PC-9 (cell line): ENCODE data around the gene LPCAT2. TPM values are rescaled to one million over a fixed set of nuclear protein-coding genes. Genes with fewer than 3 reads are reported as not detected.

Experiments
- BruUV-seq: library from RNA; stranded (reverse); fragments of 400-500 nt; replicated peaks from 2 replicates; lab custom pipeline; 2021; lab: Mats Ljungman, UMichigan
- CTCF ChIA-PET: fragments of 300-600 bp; sonication (Branson Sonifier 250); formaldehyde crosslinking; loops from one replicate; lab custom pipeline; 2022; ENCODE audit warnings: antibody characterized with exemption; lab: Charles Lee
- POLR2A ChIA-PET: fragments of 300-600 bp; sonication (Branson Sonifier 250); formaldehyde crosslinking; loops from one replicate; lab custom pipeline; 2022; ENCODE audit warnings: antibody characterized with exemption; ENCODE audit not compliant: unreplicated experiment; lab: Charles Lee
- DNase-seq, 2 experiments: peaks; one replicate each; pipeline versions ENCODE4 v3.0.0 to v3.0.0-alpha.2; 2015 to 2022; ENCODE audit warnings: mixed read lengths in 1 of 2
- H2AFZ ChIP-seq: fragments of 200-600 bp; sonication (generic); 2 replicates; pipeline ENCODE4 v1.8.1; 2017; ENCODE audit warnings: antibody characterized with exemption
- H3F3A ChIP-seq: fragments of 200-600 bp; sonication (generic); 2 replicates; pipeline ENCODE4 v1.8.1; 2017; ENCODE audit warnings: antibody characterized with exemption, mild to moderate bottlenecking, low read depth; ENCODE audit not compliant: insufficient read depth
- H3K27ac ChIP-seq: fragments of 200-600 bp; sonication (generic); 2 replicates; pipeline ENCODE4 v1.6.1; 2016; ENCODE audit warnings: mixed run types
- H3K27me3 ChIP-seq: fragments of 200-600 bp; sonication (generic); 2 replicates; pipeline ENCODE4 v1.6.1; 2016; ENCODE audit warnings: low read depth, mixed run types; ENCODE audit not compliant: insufficient read depth
- H3K36me3 ChIP-seq: fragments of 200-600 bp; sonication (generic); 2 replicates; pipeline ENCODE4 v1.6.1; 2016; ENCODE audit warnings: low read depth, mixed run types
- H3K4me1 ChIP-seq: fragments of 200-600 bp; sonication (generic); replicated peaks from 2 replicates; pipeline ENCODE4 v1.6.1; 2016; ENCODE audit warnings: mixed run types; ENCODE audit not compliant: insufficient read depth
- H3K4me2 ChIP-seq: fragments of 200-600 bp; sonication (generic); 2 replicates; pipeline ENCODE4 v1.6.1; 2017; ENCODE audit warnings: mixed run types
- H3K4me3 ChIP-seq: fragments of 200-600 bp; sonication (generic); 2 replicates; pipeline ENCODE4 v1.6.1; 2016; ENCODE audit warnings: mixed run types
- H3K79me2 ChIP-seq: fragments of 200-600 bp; sonication (generic); 2 replicates; pipeline ENCODE4 v1.6.1; 2017; ENCODE audit warnings: low read depth, mixed run types
- H3K9me2 ChIP-seq: fragments of 200-600 bp; sonication (generic); 2 replicates; pipeline ENCODE4 v1.8.1; 2017; ENCODE audit warnings: mild to moderate bottlenecking; ENCODE audit not compliant: insufficient read depth
- H3K9me3 ChIP-seq: fragments of 200-600 bp; sonication (generic); 2 replicates; pipeline ENCODE4 v1.8.1; 2016; ENCODE audit warnings: low read depth; ENCODE audit not compliant: insufficient read depth
- H4K20me1 ChIP-seq: fragments of 200-600 bp; sonication (generic); 2 replicates; pipeline ENCODE4 v1.8.1; 2017; ENCODE audit not compliant: insufficient read depth
- EZH2 ChIP-seq: fragments of 200-600 bp; sonication (generic); IDR thresholded peaks from 2 replicates; pipeline ENCODE4 v1.8.0; 2017; ENCODE audit warnings: antibody characterized with exemption, low read depth
- intact Hi-C: fragments of 100-400 bp; cut with micrococcal nuclease; formaldehyde crosslinking; loops from one replicate; pipeline ENCODE4 v1.10.0; 2022; ENCODE audit not compliant: unreplicated experiment
- total RNA-seq: library from RNA; stranded (reverse); gene quantifications from 2 replicates; pipeline ENCODE4 v1.2.3, GENCODE V29; 2021
- TF ChIP-seq, protein P1 (sequence below): fragments of 200-600 bp; sonication (generic); conservative IDR thresholded peaks from 2 replicates; pipeline ENCODE4 v1.6.1; 2017; ENCODE audit warnings: mixed run types, antibody characterized with exemption, mild to moderate bottlenecking, moderate library complexity

Gene LPCAT2
- total RNA-seq, 1 experiment from 2014 or later, result 87.7 TPM

DNA sequence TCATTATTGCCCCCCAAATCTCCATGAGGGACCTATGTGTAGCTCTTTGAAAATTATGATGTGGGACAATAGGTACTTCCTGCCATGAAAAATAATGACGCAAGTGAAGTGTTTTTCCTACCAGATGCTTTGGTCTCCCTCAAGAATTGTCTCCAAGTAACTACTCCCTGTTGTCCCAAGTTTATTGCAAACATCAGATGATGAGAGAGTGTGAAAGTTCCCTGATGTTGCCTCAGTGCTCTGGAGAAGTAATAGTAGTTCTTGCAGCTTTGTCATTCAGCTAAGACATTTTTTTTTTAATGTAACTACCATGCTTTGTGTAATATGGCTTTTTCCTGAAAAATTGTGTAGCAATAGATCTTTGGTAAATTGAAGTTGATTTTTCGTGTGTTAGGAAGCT is 20.1 kb downstream of the LPCAT2 start:
- no TSS peak for BruUV-seq
- Histone ChIP-seq H3K36me3 (peaks cover 30% of the 10 kb centered on the region), H3K27me3 (no peaks in the 10 kb centered on the region), H3K4me1 (peaks cover 14% of the 10 kb centered on the region), H3K4me3 (no peak overlapping the region), H4K20me1 (no peaks in the 10 kb centered on the region), H3K9me3 (no peaks in the 10 kb centered on the region), H3K4me2 (no peak overlapping the region), H2AFZ (no peak overlapping the region), H3K9me2 (no peaks in the 10 kb centered on the region), H3K27ac (no peak overlapping the region), H3K79me2 (no peaks in the 10 kb centered on the region), H3F3A (no peaks in the 10 kb centered on the region; the same call in 1 of the 2 replicates)
- DNase-seq, result no peak
- intact Hi-C loops, result no loop called here
- ChIA-PET POLR2A (no interaction called here), CTCF (interaction anchor here (1.1 to 1.2 kb wide), 2 partner anchors 59 to 69 kb away, joined by 4 read pairs; no protein-coding TSS in a partner anchor)
- no peak for TF ChIP-seq EZH2
- TF ChIP-seq, protein P1, sequence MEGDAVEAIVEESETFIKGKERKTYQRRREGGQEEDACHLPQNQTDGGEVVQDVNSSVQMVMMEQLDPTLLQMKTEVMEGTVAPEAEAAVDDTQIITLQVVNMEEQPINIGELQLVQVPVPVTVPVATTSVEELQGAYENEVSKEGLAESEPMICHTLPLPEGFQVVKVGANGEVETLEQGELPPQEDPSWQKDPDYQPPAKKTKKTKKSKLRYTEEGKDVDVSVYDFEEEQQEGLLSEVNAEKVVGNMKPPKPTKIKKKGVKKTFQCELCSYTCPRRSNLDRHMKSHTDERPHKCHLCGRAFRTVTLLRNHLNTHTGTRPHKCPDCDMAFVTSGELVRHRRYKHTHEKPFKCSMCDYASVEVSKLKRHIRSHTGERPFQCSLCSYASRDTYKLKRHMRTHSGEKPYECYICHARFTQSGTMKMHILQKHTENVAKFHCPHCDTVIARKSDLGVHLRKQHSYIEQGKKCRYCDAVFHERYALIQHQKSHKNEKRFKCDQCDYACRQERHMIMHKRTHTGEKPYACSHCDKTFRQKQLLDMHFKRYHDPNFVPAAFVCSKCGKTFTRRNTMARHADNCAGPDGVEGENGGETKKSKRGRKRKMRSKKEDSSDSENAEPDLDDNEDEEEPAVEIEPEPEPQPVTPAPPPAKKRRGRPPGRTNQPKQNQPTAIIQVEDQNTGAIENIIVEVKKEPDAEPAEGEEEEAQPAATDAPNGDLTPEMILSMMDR, result no peak

DNA sequence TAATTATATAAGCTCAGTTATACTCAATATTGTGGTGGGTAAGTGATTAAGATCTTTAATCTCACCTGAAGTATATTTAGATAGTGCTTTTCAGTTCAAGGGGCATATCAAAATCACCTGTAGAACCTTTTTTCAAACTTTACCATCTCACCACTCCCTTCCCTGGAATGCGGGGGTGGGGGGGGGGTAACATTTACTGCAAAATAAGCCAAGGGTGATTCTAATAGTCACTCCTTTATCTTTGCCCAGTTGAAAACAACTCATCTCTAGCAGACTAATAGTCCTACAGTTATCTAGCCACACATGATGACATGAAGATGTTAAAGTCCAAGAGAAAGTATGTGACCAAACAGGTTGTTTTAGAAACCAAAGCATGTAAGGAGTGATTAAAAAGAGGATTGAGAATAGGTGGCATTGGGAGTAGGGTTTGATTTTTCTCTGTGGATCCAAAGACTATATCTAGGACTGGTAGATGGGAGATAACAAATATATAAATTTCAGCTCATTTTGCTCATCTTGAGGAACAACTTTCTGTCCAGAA is 21.5 kb downstream of the LPCAT2 start:
- no peaks in the 10 kb centered on the region; the same call in 1 of the 2 replicates for H3F3A ChIP-seq
- H3K27me3 ChIP-seq, result no peaks in the 10 kb centered on the region
- H3K4me3 ChIP-seq, result no peak overlapping the region
- ChIA-PET POLR2A (interaction anchor here (0.7 kb wide), 1 partner anchor 184 kb away, joined by 5 read pairs; no protein-coding TSS in a partner anchor), CTCF (no interaction called here)
- intact Hi-C loops, result loop anchor here (2.0 kb wide), 1 partner anchor 60 kb away; no protein-coding TSS in a partner anchor
- peaks cover 35% of the 10 kb centered on the region for H3K36me3 ChIP-seq
- no peaks in the 10 kb centered on the region for H3K9me2 ChIP-seq
- no peak for TF ChIP-seq EZH2
- TF ChIP-seq, protein P1, result no peak
- no peaks in the 10 kb centered on the region for H4K20me1 ChIP-seq
- H3K27ac ChIP-seq, result no peak overlapping the region
- H3K79me2 ChIP-seq, result no peaks in the 10 kb centered on the region
- DNase-seq, result peak in 1 of 2 experiments; percentile 52
- BruUV-seq, result no TSS peak
- no peaks in the 10 kb centered on the region for H3K9me3 ChIP-seq
- H2AFZ ChIP-seq, result no peak overlapping the region
- H3K4me1 ChIP-seq, result peaks cover 14% of the 10 kb centered on the region
- H3K4me2 ChIP-seq, result 0 out of 2 replicates have a peak overlapping the region, but pooled peaks have one; percentile 1

DNA sequence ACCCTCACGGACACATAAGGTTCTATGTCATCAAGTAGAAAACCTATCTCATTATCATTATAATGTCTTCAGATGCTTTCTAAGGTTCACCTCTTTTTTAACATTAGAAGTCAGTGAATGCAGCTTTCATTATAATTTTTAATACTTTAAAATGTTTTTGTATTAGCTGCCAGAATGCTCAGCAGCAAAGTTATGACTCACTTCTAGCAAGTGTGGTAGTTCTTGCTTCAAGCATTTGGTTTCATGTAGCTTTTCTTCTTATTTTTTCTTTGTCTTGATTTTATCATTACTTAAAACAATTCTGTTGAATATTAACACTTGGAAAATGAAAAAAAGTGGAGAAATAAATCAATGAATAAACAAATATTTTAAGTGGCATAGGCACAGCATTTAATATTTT is 23.4 kb downstream of the LPCAT2 start:
- H3K27ac ChIP-seq, result no peak overlapping the region
- no peaks in the 10 kb centered on the region for H3K9me2 ChIP-seq
- no peak overlapping the region for H3K4me2 ChIP-seq
- no peaks in the 10 kb centered on the region; the same call in 1 of the 2 replicates for H3F3A ChIP-seq
- H3K4me3 ChIP-seq, result no peak overlapping the region
- no peaks in the 10 kb centered on the region for H3K9me3 ChIP-seq
- POLR2A ChIA-PET, result no interaction called here
- no peak for TF ChIP-seq EZH2
- TF ChIP-seq, protein P1, result no peak
- H2AFZ ChIP-seq, result no peak overlapping the region
- H3K27me3 ChIP-seq, result no peaks in the 10 kb centered on the region
- no peaks in the 10 kb centered on the region for H3K79me2 ChIP-seq
- peaks cover 35% of the 10 kb centered on the region for H3K36me3 ChIP-seq
- intact Hi-C loops, result no loop called here
- no peak for DNase-seq
- CTCF ChIA-PET, result no interaction called here
- peaks cover 14% of the 10 kb centered on the region for H3K4me1 ChIP-seq
- no peaks in the 10 kb centered on the region for H4K20me1 ChIP-seq
- no TSS peak for BruUV-seq
